ENCODE data around the gene KCNAB2. TPM values are rescaled to one million over a fixed set of nuclear protein-coding genes. Genes with fewer than 3 reads are reported as not detected.

The KCNAB2 gene
- polyA plus RNA-seq, 3 donors, result 11.5 to 178 (median 22.7) TPM

- H3K27ac Mint-ChIP-seq, result no peak overlapping the region
Measured at GRCh38 chr1:6094801-6095505, 49.3 kb downstream of the KCNAB2 start.

GRCh38 chr1:6095511-6096242 is 50.0 kb downstream of the KCNAB2 start:
- intact Hi-C loops (cut with micrococcal nuclease), result no loop called here
- Mint-ChIP-seq H3K36me3 (peaks cover 59 to 79% of the 10 kb centered on the region in 2 donors), H3K27me3 (ENCODE audit: low read depth in 3 of 3) (no peaks in the 10 kb centered on the region)

More at GRCh38 chr1:6094801-6095505, 49.3 kb downstream of the KCNAB2 start:
- TF ChIP-seq, protein P1, sequence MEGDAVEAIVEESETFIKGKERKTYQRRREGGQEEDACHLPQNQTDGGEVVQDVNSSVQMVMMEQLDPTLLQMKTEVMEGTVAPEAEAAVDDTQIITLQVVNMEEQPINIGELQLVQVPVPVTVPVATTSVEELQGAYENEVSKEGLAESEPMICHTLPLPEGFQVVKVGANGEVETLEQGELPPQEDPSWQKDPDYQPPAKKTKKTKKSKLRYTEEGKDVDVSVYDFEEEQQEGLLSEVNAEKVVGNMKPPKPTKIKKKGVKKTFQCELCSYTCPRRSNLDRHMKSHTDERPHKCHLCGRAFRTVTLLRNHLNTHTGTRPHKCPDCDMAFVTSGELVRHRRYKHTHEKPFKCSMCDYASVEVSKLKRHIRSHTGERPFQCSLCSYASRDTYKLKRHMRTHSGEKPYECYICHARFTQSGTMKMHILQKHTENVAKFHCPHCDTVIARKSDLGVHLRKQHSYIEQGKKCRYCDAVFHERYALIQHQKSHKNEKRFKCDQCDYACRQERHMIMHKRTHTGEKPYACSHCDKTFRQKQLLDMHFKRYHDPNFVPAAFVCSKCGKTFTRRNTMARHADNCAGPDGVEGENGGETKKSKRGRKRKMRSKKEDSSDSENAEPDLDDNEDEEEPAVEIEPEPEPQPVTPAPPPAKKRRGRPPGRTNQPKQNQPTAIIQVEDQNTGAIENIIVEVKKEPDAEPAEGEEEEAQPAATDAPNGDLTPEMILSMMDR (IDR thresholded peaks at IDR 0.05), result no peak
- no peaks in the 10 kb centered on the region for H3K79me2 ChIP-seq (ENCODE audit: insufficient read depth, low read length)
- 96% methylated on average over 18 of the region's 21 CpGs for WGBS (ENCODE audit: insufficient coverage)
- Mint-ChIP-seq H3K4me1 (no peaks in the 10 kb centered on the region), H3K4me3 (no peak overlapping the region), H3K9me3 (peaks cover 0 to 1% (median 0%) of the 10 kb centered on the region in 7 donors), H3K27me3 (ENCODE audit: low read depth in 3 of 3) (no peaks in the 10 kb centered on the region), H3K36me3 (peaks cover 64 to 86% of the 10 kb centered on the region in 2 donors)
- no peak for DNase-seq
- no peak overlapping the region for H3K9ac ChIP-seq (ENCODE audit: insufficient read depth, low read length, poor library complexity, severe bottlenecking)
- no peak overlapping the region for H3K27ac ChIP-seq (ENCODE audit: low read depth in 1 of 2, low read length in 2 of 2)
- no peak overlapping the region for H3K4me2 ChIP-seq (replicated peaks; ENCODE audit: extremely low read depth, low read length, poor library complexity, severe bottlenecking)
- intact Hi-C loops (cut with micrococcal nuclease), result no loop called here
- H3K36me3 ChIP-seq (replicated peaks in 1 of 2; ENCODE audit: control insufficient read depth in 1 of 2, insufficient read depth in 2 of 2, low read length in 2 of 2), result peaks cover 94 to 95% of the 10 kb centered on the region in 2 donors
- H3K27me3 ChIP-seq (ENCODE audit: control insufficient read depth in 2 of 2, insufficient read depth in 2 of 2, low read length in 2 of 2), result no peaks in the 10 kb centered on the region
- H3K9me3 ChIP-seq (replicated peaks in 1 of 2; ENCODE audit: control insufficient read depth in 1 of 2, insufficient read depth in 1 of 2, low read length in 2 of 2), result no peaks in the 10 kb centered on the region
- H3K4me3 ChIP-seq (replicated peaks in 1 of 3; ENCODE audit: low read depth in 2 of 3, low read length in 3 of 3), result no peak overlapping the region
- H3K4me1 ChIP-seq (ENCODE audit: control insufficient read depth in 1 of 2, insufficient read depth in 2 of 2, low read length in 2 of 2), result no peaks in the 10 kb centered on the region
- no peak overlapping the region for H2AFZ ChIP-seq (ENCODE audit: insufficient read depth, low read depth, low read length, poor library complexity, severe bottlenecking)
- H4K20me1 ChIP-seq (ENCODE audit: insufficient read depth, low read length), result peaks cover 84% of the 10 kb centered on the region

More at GRCh38 chr1:6095511-6096242, 50.0 kb downstream of the KCNAB2 start:
- TF ChIP-seq, protein P1 (IDR thresholded peaks at IDR 0.05), result no peak
- no peaks in the 10 kb centered on the region for H3K27me3 ChIP-seq (ENCODE audit: control insufficient read depth in 2 of 2, insufficient read depth in 2 of 2, low read length in 2 of 2)
- Mint-ChIP-seq H3K4me1 (no peaks in the 10 kb centered on the region), H3K9me3 (peaks cover 0 to 1% (median 0%) of the 10 kb centered on the region in 7 donors), H3K27ac (peak overlapping the region in 1 of 7 donors; percentile 57), H3K4me3 (no peak overlapping the region)
- no peak overlapping the region for H3K27ac ChIP-seq (ENCODE audit: low read depth in 1 of 2, low read length in 2 of 2)
- no peaks in the 10 kb centered on the region for H3K79me2 ChIP-seq (ENCODE audit: insufficient read depth, low read length)
- peaks cover 87% of the 10 kb centered on the region in 2 donors for H3K36me3 ChIP-seq (replicated peaks in 1 of 2; ENCODE audit: control insufficient read depth in 1 of 2, insufficient read depth in 2 of 2, low read length in 2 of 2)
- no peak for DNase-seq
- no peaks in the 10 kb centered on the region for H3K4me1 ChIP-seq (ENCODE audit: control insufficient read depth in 1 of 2, insufficient read depth in 2 of 2, low read length in 2 of 2)
- H4K20me1 ChIP-seq (ENCODE audit: insufficient read depth, low read length), result peaks cover 84% of the 10 kb centered on the region
- no peaks in the 10 kb centered on the region for H3K9me3 ChIP-seq (replicated peaks in 1 of 2; ENCODE audit: control insufficient read depth in 1 of 2, insufficient read depth in 1 of 2, low read length in 2 of 2)
- H3K4me2 ChIP-seq (replicated peaks; ENCODE audit: extremely low read depth, low read length, poor library complexity, severe bottlenecking), result no peak overlapping the region
- no peak overlapping the region for H2AFZ ChIP-seq (ENCODE audit: insufficient read depth, low read depth, low read length, poor library complexity, severe bottlenecking)
- no peak overlapping the region for H3K4me3 ChIP-seq (replicated peaks in 1 of 3; ENCODE audit: low read depth in 2 of 3, low read length in 3 of 3)
- no peak overlapping the region for H3K9ac ChIP-seq (ENCODE audit: insufficient read depth, low read length, poor library complexity, severe bottlenecking)
- 96% methylated on average over 7 of the region's 13 CpGs for WGBS (ENCODE audit: insufficient coverage)
